ENCODE results near the gene ANKRD34B. TPM values are rescaled to one million over a fixed set of nuclear protein-coding genes. Genes with fewer than 3 reads are reported as not detected.

Gene ANKRD34B
- total RNA-seq, 1 donor from 2014 or later: 2.5 TPM

DNA sequence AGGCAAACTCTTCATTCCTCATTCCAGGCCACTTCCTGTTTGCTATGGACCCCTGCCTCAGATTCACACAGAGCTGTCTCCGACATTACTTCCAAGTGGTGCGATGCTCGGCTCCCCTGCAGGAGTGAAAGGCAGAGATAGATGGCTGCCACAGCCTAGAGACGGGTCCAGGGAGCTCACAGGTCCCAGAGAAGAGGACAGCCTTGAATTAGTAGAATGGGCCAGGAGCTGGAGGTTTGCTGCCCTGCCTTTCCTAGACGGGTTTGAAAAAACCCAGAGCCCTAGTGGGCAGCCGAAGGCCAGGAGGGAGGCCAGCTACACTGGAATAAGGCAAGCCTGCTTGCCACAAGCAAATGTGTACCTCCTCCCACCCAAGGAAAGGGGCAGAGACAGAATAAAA lies 1.8 kb downstream of the ANKRD34B start:
- Histone ChIP-seq H3K4me2 (no peak overlapping the region), H3K9me3 (ENCODE audit: low read depth) (no peaks in the 10 kb centered on the region), H3K36me3 (no peaks in the 10 kb centered on the region), H3K9ac (no peak overlapping the region), H2AFZ (replicated peaks) (no peak overlapping the region), H3K79me2 (ENCODE audit: low read depth) (no peaks in the 10 kb centered on the region), H3K4me1 (peaks cover 4% of the 10 kb centered on the region), H4K20me1 (ENCODE audit: low read depth) (no peaks in the 10 kb centered on the region), H3K27me3 (peaks cover 79% of the 10 kb centered on the region), H3F3A (ENCODE audit: low read depth) (peaks cover 20% of the 10 kb centered on the region), H3K4me3 (no peak overlapping the region), H3K27ac (no peak overlapping the region)
- Mint-ChIP-seq H3K36me3 (peaks cover 2% of the 10 kb centered on the region), H3K4me3 (peak overlapping the region; percentile 80), H3K27ac (no peak overlapping the region), H3K27me3 (ENCODE audit: insufficient read depth, low read depth) (peaks cover 44% of the 10 kb centered on the region), H3K4me1 (peaks cover 8% of the 10 kb centered on the region), H3K9me3 (peaks cover 5% of the 10 kb centered on the region)
- DNase-seq (ENCODE audit: low spot score): no peak
- TF ChIP-seq, protein P1, sequence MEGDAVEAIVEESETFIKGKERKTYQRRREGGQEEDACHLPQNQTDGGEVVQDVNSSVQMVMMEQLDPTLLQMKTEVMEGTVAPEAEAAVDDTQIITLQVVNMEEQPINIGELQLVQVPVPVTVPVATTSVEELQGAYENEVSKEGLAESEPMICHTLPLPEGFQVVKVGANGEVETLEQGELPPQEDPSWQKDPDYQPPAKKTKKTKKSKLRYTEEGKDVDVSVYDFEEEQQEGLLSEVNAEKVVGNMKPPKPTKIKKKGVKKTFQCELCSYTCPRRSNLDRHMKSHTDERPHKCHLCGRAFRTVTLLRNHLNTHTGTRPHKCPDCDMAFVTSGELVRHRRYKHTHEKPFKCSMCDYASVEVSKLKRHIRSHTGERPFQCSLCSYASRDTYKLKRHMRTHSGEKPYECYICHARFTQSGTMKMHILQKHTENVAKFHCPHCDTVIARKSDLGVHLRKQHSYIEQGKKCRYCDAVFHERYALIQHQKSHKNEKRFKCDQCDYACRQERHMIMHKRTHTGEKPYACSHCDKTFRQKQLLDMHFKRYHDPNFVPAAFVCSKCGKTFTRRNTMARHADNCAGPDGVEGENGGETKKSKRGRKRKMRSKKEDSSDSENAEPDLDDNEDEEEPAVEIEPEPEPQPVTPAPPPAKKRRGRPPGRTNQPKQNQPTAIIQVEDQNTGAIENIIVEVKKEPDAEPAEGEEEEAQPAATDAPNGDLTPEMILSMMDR (IDR thresholded peaks at IDR 0.05): no peak
- no peak for TF ChIP-seq EZH2 (IDR thresholded peaks at IDR 0.05)
- no peak for TF ChIP-seq EZH2phosphoT487 (IDR thresholded peaks at IDR 0.05)

DNA sequence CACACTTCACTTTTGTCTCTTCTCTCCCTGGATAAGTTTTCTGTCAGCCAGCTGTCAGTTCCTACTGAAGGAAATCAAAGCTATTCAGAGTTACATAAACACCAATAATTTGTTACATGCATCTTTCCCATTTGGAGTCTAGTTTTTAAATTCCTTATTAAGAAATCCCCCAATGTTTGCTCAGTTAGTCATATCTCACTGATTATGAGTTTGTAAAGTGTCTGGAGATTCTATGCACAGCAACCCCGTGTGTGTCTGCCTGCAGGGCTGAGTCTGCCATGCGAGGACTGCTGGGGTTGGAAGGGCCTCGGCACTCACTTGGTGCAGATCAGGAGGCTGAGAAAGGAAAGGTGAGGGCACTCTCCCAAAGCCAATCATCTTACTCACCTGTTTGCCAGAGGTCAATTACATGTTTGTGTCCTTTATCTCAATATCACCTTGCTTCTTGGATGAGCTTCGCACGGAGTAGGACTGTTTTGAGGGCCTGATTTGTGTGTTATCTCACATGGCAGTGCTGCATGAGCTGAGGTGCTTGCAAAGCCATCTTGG lies 3.3 kb downstream of the ANKRD34B start:
- peaks cover 2% of the 10 kb centered on the region for H3K36me3 Mint-ChIP-seq
- no peak overlapping the region for H3K4me2 ChIP-seq
- H3K36me3 ChIP-seq: no peaks in the 10 kb centered on the region
- H2AFZ ChIP-seq (replicated peaks): no peak overlapping the region
- no peak overlapping the region for H3K27ac Mint-ChIP-seq
- peaks cover 2% of the 10 kb centered on the region for H3K9me3 Mint-ChIP-seq
- no peaks in the 10 kb centered on the region for H4K20me1 ChIP-seq (ENCODE audit: low read depth)
- H3K4me3 ChIP-seq: no peak overlapping the region
- H3K9me3 ChIP-seq (ENCODE audit: low read depth): no peaks in the 10 kb centered on the region
- no peak for DNase-seq (ENCODE audit: low spot score)
- peak overlapping the region; percentile 38 for H3K4me3 Mint-ChIP-seq
- H3K27me3 ChIP-seq: peaks cover 64% of the 10 kb centered on the region
- H3K27me3 Mint-ChIP-seq (ENCODE audit: insufficient read depth, low read depth): peaks cover 37% of the 10 kb centered on the region
- no peaks in the 10 kb centered on the region for H3K79me2 ChIP-seq (ENCODE audit: low read depth)
- peaks cover 8% of the 10 kb centered on the region for H3K4me1 Mint-ChIP-seq
- no peak overlapping the region for H3K9ac ChIP-seq
- peaks cover 4% of the 10 kb centered on the region for H3K4me1 ChIP-seq
- TF ChIP-seq, protein P1 (IDR thresholded peaks at IDR 0.05): no peak
- TF ChIP-seq EZH2 (IDR thresholded peaks at IDR 0.05) (no peak), EZH2phosphoT487 (IDR thresholded peaks at IDR 0.05) (no peak)
- H3K27ac ChIP-seq: no peak overlapping the region
- peaks cover 20% of the 10 kb centered on the region for H3F3A ChIP-seq (ENCODE audit: low read depth)

DNA sequence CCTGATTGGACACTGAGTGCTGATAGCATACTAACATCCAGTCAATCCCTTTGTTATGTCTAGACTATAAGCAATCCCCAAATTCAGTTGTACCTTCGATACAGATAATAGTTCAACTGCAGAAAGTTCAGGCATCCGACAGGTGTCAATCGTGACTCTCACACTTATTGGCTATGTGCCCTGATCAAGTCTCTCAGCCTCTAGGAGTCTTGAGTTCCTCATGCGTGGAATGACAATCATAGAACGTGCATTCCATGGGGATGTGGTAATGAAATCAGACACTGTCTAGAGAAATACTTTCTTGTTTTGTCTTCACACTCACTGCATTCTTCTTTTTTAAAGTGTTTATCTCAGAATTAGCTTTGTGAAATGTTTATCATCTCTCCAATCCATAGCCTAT lies 4.8 kb downstream of the ANKRD34B start:
- H3K79me2 ChIP-seq (ENCODE audit: low read depth): no peaks in the 10 kb centered on the region
- no peak overlapping the region for H3K27ac ChIP-seq
- H3K4me3 Mint-ChIP-seq: no peak overlapping the region
- H3K9me3 Mint-ChIP-seq: no peaks in the 10 kb centered on the region
- no peaks in the 10 kb centered on the region for H3K9me3 ChIP-seq (ENCODE audit: low read depth)
- peaks cover 18% of the 10 kb centered on the region for H3F3A ChIP-seq (ENCODE audit: low read depth)
- TF ChIP-seq, protein P1 (IDR thresholded peaks at IDR 0.05): no peak
- TF ChIP-seq EZH2 (IDR thresholded peaks at IDR 0.05) (no peak), EZH2phosphoT487 (IDR thresholded peaks at IDR 0.05) (no peak)
- H3K27me3 Mint-ChIP-seq (ENCODE audit: insufficient read depth, low read depth): peaks cover 24% of the 10 kb centered on the region
- no peak for DNase-seq (ENCODE audit: low spot score)
- H2AFZ ChIP-seq (replicated peaks): no peak overlapping the region
- no peak overlapping the region for H3K27ac Mint-ChIP-seq
- no peak overlapping the region for H3K9ac ChIP-seq
- no peaks in the 10 kb centered on the region for H3K4me1 ChIP-seq
- H3K4me3 ChIP-seq: no peak overlapping the region
- H3K36me3 ChIP-seq: no peaks in the 10 kb centered on the region
- H3K36me3 Mint-ChIP-seq: no peaks in the 10 kb centered on the region
- H3K4me2 ChIP-seq: no peak overlapping the region
- H3K4me1 Mint-ChIP-seq: peaks cover 6% of the 10 kb centered on the region
- H4K20me1 ChIP-seq (ENCODE audit: low read depth): no peaks in the 10 kb centered on the region
- H3K27me3 ChIP-seq: peaks cover 49% of the 10 kb centered on the region

All from neural progenitor cell (in vitro differentiated cells).